Natural killer cell (primary cell): ENCODE data around the gene MYOF. TPM values are rescaled to one million over a fixed set of nuclear protein-coding genes. Genes with fewer than 3 reads are reported as not detected.

Source experiments
- ATAC-seq, 3 donors: fragments of 150-1000 bp in 2 of 3; fragments of 200-7000 bp in 1 of 3; cut with Tn5 transposase; 1 replicate in 1 of 3; 2 replicates in 2 of 3; pipeline ENCODE4 v1.10.0; 2021; ENCODE audit warnings: mild to moderate bottlenecking in 2 of 3, moderate library complexity in 2 of 3
- DNase-seq, 2 donors: peaks; one replicate each; pipeline versions ENCODE4 v3.0.0 to v3.0.0-alpha.2; 2013 to 2021; ENCODE audit warnings: mixed read lengths in 1 of 2
- H3K27ac ChIP-seq: one replicate; pipeline ENCODE4 v1.5.1; 2013; ENCODE audit warnings: mild to moderate bottlenecking, low read length
- H3K27me3 ChIP-seq: one replicate; pipeline ENCODE4 v1.6.1; 2013; ENCODE audit warnings: low read length; ENCODE audit not compliant: control insufficient read depth, insufficient read depth
- H3K36me3 ChIP-seq: one replicate; pipeline ENCODE4 v1.6.1; 2013; ENCODE audit warnings: low read length; ENCODE audit not compliant: control insufficient read depth, insufficient read depth
- H3K4me1 ChIP-seq: one replicate; pipeline ENCODE4 v1.6.1; 2013; ENCODE audit warnings: low read length; ENCODE audit not compliant: control insufficient read depth, insufficient read depth
- H3K4me3 ChIP-seq: one replicate; pipeline ENCODE4 v1.5.1; 2013; ENCODE audit warnings: low read length
- H3K9me3 ChIP-seq: one replicate; pipeline ENCODE4 v1.6.1; 2013; ENCODE audit warnings: low read length; ENCODE audit not compliant: control insufficient read depth, insufficient read depth
- H3K27ac Mint-ChIP-seq, 2 donors: one replicate each; pipeline ENCODE4 v1.8.0; 2022; ENCODE audit warnings: mild to moderate bottlenecking in 2 of 2, mixed read lengths in 2 of 2, moderate library complexity in 1 of 2
- H3K27me3 Mint-ChIP-seq, 2 donors: one replicate each; pipeline ENCODE4 v1.8.0; 2022; ENCODE audit warnings: low read depth in 2 of 2, mixed read lengths in 2 of 2
- H3K36me3 Mint-ChIP-seq: one replicate; pipeline ENCODE4 v1.8.0; 2022; ENCODE audit warnings: mixed read lengths
- H3K4me1 Mint-ChIP-seq, 2 donors: one replicate each; pipeline ENCODE4 v1.8.0; 2022; ENCODE audit warnings: mixed read lengths in 2 of 2
- H3K4me3 Mint-ChIP-seq: one replicate; pipeline ENCODE4 v1.8.0; 2022; ENCODE audit warnings: mild to moderate bottlenecking, moderate library complexity, mixed read lengths
- H3K9me3 Mint-ChIP-seq, 2 donors: one replicate each; pipeline ENCODE4 v1.8.0; 2022; ENCODE audit warnings: mixed read lengths in 2 of 2
- WGBS: methylation state at CpG from one replicate; pipeline ENCODE4 v1.1.7; 2013; ENCODE audit warnings: missing lambda C conversion rate; ENCODE audit not compliant: insufficient coverage; 5-methylcytosine and 5-hydroxymethylcytosine counted together
- intact Hi-C: fragments of 100-400 bp; cut with micrococcal nuclease; formaldehyde crosslinking; loops from one replicate; pipeline ENCODE4 v1.14.2; 2022
- total RNA-seq, 4 donors: library from RNA; stranded (reverse); fragments of 120-200 nt in 1 of 4; gene quantifications; one replicate each; pipeline versions ENCODE4 v1.2.3 to v1.2.4, GENCODE V29; 2013 to 2022
- TF ChIP-seq, protein P1 (sequence below): fragments of 200-600 bp; IDR thresholded peaks from one replicate; pipeline ENCODE4 v1.8.0; 2022; ENCODE audit warnings: antibody characterized with exemption

MYOF gene
- total RNA-seq, 3 donors from 2014 or later (not counting 1 experiment from before 2014, with no cell fraction given), result 2.0 to 9.7 (median 2.9) TPM

DNA sequence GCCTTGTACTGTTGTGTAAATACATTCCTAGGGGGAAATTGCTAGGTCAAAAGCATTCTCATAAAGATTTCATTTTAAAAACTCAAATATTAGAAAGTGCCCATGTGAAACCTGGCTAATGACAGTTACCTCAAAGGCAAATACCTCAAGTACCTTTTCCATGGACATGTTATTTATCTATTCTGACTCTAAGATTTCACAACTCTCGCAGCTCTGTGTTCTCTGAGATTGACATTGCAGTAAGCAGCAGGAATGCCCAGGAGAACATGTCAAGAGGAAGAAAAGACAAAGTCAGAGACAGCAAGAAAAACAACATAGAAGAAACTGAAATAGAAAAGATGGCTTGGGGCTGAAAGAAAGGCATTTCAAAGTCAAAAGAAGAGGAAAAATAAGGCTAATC, 221.0 kb downstream of the MYOF start:
- no peak overlapping the region for H3K27ac Mint-ChIP-seq
- 81% methylated on average over 1 of the region's 1 CpG for WGBS

DNA sequence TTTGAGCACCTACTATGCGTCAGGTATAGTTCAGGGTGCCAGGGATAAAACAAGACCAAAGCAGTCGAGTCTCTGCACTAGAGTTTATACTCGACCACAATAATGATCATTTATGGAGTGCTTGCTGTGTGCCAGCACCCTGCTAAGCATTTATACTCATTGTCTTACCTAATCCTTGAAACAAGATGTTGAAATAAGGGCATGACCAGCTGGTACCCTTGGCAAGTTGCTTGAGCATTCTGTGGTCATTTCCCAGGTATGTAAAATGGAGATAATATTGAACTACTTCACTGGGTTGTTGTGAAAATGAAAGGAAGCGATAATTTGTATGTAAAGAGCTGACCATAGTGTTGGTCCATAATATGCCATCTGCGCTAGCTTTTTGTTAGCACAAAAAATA, 223.0 kb downstream of the MYOF start:
- WGBS, result 91% methylated on average over 5 of the region's 5 CpGs
- ATAC-seq, result no peak
- peaks cover 0 to 3% of the 10 kb centered on the region in 2 donors for H3K27me3 Mint-ChIP-seq
- Histone ChIP-seq H3K36me3 (no peaks in the 10 kb centered on the region), H3K9me3 (no peaks in the 10 kb centered on the region), H3K27me3 (no peaks in the 10 kb centered on the region), H3K27ac (no peak overlapping the region), H3K4me3 (no peak overlapping the region), H3K4me1 (no peaks in the 10 kb centered on the region)
- H3K36me3 Mint-ChIP-seq, result no peaks in the 10 kb centered on the region
- no peaks in the 10 kb centered on the region for H3K9me3 Mint-ChIP-seq
- no peak overlapping the region for H3K4me3 Mint-ChIP-seq
- no peaks in the 10 kb centered on the region for H3K4me1 Mint-ChIP-seq
- intact Hi-C loops, result no loop called here
- no peak overlapping the region for H3K27ac Mint-ChIP-seq
- DNase-seq, result no peak
- TF ChIP-seq, protein P1, sequence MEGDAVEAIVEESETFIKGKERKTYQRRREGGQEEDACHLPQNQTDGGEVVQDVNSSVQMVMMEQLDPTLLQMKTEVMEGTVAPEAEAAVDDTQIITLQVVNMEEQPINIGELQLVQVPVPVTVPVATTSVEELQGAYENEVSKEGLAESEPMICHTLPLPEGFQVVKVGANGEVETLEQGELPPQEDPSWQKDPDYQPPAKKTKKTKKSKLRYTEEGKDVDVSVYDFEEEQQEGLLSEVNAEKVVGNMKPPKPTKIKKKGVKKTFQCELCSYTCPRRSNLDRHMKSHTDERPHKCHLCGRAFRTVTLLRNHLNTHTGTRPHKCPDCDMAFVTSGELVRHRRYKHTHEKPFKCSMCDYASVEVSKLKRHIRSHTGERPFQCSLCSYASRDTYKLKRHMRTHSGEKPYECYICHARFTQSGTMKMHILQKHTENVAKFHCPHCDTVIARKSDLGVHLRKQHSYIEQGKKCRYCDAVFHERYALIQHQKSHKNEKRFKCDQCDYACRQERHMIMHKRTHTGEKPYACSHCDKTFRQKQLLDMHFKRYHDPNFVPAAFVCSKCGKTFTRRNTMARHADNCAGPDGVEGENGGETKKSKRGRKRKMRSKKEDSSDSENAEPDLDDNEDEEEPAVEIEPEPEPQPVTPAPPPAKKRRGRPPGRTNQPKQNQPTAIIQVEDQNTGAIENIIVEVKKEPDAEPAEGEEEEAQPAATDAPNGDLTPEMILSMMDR, result no peak

More for the DNA sequence above, 221.0 kb downstream of the MYOF start:
- no peaks in the 10 kb centered on the region for H3K9me3 ChIP-seq
- Mint-ChIP-seq H3K36me3 (no peaks in the 10 kb centered on the region), H3K4me3 (no peak overlapping the region), H3K4me1 (no peaks in the 10 kb centered on the region), H3K9me3 (no peaks in the 10 kb centered on the region), H3K27me3 (no peaks in the 10 kb centered on the region)
- H3K27ac ChIP-seq, result no peak overlapping the region
- H3K4me1 ChIP-seq, result no peaks in the 10 kb centered on the region
- H3K27me3 ChIP-seq, result no peaks in the 10 kb centered on the region
- TF ChIP-seq, protein P1, result no peak
- no peaks in the 10 kb centered on the region for H3K36me3 ChIP-seq
- ATAC-seq (no peak), DNase-seq (no peak)
- no peak overlapping the region for H3K4me3 ChIP-seq
- intact Hi-C loops, result no loop called here

Other genes with a start within 250 kb of the MYOF start
- gene CEP55, start 14.3 kb upstream of the MYOF start, total RNA-seq, result under 1 TPM; 0.35 to 0.85 (median 0.50) TPM
- not detected for gene FFAR4, start 84.3 kb upstream of the MYOF start, total RNA-seq
- gene RBP4, start 118.9 kb upstream of the MYOF start, total RNA-seq, result not detected
- gene PDE6C, start 130.2 kb upstream of the MYOF start, total RNA-seq, result not detected
- 10 to 100 TPM in 2 of 3 donors, 1 to 10 TPM in 1; 8.3 to 18.7 (median 12.9) TPM for gene FRA10AC1, start 220.3 kb upstream of the MYOF start, total RNA-seq